NCI-H2196 treated with DMSO at 0.1 percent for 48 hours (cell line): ENCODE measurements around the gene GRM4.

Source experiments
- DNase-seq: peaks from one replicate; lab custom pipeline; 2025; ENCODE audit not compliant: unreplicated experiment; lab: John Stamatoyannopoulos, UW

GRM4 gene

DNA sequence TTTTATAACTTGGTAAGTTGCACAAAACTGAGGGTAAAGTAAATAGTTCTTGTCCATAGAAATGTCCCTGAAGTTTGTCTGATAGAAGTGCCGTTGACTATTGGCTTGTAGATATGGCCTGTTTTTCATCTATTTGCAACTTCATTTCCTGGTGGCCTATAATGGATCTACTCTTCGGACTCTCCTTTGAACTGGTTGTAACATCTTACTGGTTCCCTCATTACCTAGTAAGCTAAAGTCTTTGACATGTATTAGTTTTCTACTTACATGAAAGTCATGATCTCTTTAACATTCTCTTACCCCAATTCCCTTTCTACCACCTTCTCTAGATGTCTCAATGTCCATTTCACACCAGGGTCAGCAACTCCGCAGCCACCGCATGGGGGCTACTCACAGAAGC lies 146.3 kb downstream of the GRM4 start:
- DNase-seq = no peak

DNA sequence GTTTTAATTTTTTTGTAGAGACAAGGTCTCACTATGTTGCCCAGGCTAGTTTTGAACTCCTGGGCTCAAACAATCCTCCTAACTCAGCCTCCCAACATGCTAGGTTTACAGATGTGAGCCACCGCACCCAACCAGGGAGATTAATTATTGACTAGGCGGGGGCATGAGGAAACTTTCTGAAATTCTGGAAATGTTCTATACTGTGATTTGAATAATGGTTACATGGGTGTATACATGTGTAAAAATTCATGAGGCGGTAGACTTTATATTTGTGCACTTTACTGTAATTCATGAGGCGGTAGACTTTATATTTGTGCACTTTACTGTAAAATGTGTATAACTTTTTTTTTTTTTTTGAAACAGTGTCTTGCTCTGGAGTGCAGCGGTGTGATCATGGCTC lies 147.2 kb downstream of the GRM4 start:
- DNase-seq = no peak

DNA sequence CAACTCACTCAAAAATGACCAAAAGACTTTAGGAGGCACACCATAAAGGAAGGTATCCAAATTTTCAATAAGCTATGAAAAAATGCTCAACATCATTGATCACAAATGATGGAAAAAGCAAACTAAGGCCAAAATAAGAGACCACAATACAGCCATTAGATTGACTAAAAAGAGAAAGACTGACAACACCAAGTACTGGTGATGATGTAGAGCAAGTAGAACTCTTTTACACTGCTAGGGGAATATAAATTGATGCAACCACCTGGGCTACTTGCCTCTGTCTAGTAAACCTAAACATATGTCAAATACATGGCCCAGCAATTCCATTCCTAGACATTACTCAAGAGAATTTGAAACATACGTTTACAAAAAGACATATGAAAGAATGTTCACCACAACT lies 148.6 kb downstream of the GRM4 start:
- no peak for DNase-seq

DNA sequence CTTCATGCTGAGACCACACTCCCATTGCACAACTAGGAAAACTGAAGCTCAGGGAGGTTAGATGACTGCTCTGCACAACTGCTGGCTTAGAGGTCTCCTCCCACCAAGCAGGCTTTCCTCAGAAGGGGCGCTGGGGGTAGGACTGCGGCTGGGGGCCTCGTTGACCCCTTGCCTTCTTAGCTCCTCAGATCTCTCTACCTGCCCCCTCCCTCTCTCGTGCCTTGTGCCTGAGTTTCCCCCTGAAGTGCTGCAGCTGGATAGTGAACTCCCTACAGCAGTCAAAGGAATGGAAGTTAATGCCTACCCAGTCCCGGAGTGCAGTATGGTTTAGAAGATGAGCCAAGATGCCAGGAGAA lies 149.8 kb downstream of the GRM4 start:
- no peak for DNase-seq

DNA sequence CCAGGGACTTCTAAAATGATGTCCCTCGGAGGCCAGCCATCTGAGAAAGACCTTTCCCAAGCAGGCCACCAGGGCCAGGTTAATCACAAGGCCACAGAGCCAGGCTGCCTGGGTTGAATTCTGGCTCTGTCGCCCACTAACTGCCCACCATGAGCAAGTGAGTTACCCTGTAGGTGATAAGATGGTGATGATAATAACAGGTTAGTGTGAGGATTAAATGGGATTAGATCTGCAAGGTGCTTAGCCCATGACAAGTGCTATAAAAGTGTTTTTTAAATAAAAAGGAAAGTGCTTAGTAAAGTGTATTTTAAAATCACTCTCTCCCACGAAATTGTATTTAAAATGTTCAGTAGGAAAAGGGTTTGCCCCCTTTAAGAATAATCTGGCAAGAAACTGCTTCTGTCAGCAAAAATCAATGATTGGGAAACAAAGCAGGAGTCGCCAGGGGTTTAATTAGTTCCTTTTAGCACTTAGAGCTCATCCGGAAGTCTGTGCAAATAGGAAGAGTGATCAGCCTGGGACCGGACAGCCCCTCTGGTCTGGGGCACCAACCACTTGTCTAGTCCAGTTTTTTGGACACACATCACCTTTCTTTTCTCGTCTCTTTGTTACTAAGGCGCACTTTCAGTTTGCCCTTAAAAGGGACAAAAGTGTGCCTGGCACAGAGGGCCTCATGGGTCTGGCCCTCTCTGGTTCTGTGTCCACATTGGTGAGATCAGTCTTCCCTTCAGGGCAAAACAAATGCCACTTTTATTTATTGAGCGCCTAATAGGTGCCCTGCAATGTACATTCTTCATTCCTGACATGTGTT lies 150.4 kb downstream of the GRM4 start:
- no peak for DNase-seq

DNA sequence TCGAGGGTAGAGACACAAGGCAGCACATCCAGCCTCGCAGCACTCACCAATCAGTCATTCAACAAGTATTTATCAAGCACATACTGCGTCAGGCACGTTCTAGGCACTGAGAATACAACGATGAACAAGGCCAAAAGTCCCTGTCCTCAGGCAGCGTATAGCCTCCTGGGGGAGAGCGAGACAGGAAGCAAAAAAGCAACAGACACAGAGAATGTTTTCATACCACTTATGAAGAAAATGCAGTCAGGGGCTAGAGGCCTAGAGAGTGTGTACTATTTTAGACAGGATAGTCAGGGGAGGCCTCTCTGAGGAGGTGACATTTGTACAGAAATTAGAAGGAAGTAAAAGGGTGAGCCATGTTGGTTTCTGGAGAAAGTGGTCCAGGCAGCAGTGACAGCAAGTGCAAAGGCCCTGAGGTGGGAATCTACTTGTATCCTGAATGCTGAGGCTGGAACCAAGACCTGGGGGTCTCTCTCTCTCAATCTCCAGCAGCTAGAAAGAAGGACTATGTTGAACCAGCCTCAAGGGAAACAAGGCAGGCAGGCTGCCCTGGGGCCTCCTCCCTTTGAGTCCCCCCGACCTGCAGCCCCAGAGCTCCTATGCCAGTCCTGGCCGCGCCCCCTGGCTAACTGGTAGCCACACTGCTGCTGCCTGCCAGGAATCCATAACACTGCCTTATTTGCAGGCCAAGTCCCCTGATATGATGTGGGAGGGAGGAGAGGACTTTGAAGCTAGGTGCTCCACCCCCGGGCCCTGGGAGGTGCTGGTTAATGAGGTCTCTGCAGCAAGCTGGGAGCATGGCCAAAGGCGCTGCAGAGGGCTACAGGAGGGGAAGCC lies 151.2 kb downstream of the GRM4 start:
- peak; percentile 20 for DNase-seq

DNA sequence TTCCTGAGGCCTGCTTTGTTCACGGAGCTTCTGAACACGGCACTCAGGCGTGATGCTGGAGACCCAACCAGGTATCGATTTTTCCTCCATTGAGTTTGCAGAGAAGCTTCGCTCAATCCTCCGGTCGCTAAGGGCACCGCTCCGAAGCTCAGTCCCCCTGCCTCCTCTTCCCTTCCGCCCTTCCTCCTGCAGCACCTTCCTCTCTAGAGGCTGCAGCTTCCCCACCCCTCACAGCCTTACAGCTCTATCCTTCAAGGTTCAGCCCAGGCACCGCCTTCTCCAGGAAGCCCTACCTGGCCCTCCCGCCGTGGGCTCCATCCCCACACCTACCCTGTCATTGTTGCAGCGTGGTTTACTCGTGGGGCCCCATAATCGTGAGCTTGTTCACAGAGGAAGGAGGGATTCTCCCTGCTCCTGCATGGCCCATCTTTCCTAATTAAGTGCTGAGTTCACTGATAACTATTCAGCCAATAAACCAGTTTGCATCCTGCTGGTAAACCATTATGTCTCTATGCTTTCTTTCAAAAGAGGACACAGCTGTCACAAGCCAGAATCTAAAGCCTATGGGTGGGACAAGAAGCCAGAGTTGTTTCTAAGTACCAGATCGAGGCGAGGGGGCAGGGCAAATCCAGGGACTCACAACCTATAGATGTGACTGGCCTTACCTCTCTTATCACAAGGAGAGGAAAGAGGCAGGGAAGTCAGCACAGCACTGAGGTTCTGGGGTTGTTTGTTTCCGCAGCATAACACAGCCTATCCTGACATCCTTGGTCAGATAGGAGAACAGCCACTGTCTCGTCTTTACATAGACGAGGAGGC lies 152.0 kb downstream of the GRM4 start:
- no peak for DNase-seq

DNA sequence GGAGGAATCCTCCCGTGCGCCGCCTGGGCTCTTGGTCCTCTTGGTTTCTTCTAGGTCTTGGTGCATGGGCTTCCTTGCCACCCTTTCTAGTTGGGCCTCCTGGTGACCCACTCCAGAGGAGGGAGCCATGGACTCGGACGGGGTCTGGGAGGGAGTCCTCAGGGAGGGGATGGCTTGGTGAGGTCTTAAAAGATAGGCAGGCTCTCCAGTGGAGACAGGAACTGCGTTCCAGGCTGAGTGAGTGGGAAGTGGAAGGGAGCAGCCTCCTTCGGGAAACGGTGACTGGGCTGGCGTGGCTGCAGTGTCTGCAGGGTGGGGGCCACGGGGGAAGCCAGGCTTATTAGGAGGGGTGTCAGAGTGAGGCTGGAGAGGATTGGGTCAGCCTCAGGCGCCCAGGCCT lies 152.8 kb downstream of the GRM4 start:
- no peak for DNase-seq

DNA sequence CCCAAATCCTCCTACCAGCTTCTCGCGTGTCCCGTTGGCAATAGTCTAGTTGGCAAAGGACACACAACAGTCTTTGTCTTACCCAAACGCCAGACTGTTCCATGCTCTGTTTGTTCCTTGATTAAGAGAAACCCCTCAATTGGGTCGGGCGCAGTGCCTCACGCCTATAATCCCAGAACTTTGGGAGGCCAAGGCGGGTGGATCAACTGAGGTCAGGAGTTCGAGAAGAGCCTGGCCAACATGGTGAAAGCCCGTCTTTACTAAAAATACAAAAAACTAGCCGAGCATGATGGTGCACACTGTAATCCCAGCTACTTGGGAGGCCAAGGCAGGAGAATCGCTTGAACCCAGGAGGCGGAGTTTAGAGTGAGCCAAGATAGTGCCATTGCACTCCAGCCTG lies 153.7 kb downstream of the GRM4 start:
- DNase-seq = no peak

DNA sequence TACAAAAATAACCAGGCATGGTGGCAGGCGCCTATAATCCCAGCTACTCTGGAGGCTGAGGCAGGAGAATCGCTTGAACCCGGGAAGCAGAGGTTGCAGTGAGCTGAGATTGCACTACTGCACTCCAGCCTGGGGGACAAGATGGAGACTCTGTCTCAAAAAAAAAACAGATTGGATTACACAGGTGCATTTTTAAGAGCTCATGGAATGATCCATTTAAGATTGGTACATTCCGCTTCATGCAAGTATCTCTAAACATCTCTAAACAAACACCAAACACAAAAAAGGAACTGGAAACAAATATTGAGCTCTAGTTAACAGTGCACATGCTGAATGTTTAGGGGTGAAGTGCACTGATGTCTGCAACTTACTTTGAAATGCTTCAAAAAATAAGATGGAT lies 154.3 kb downstream of the GRM4 start:
- no peak for DNase-seq

DNA sequence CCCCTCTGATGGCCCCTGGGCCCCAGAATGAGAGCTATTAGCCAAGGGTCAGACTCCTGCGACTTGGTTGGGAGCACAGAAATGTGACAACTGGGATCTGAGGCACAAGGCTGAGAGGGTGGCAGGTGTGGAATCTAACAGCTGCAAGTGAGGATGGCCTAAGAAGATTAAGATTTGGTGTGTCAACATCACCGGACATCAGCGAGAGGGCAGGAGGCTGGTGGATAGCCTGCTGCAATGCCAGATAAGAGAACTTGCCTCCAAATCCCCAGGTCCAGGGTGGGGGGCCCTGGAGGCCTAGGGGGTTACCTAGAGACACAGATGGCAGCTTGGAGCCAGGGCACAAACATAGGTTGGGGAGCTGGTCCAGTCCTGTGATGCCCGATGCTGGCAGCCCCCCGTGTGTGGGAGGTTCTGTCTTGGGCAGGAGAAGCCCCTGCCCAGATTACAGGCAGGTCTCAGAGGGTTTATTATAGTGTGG lies 155.8 kb downstream of the GRM4 start:
- DNase-seq = no peak

DNA sequence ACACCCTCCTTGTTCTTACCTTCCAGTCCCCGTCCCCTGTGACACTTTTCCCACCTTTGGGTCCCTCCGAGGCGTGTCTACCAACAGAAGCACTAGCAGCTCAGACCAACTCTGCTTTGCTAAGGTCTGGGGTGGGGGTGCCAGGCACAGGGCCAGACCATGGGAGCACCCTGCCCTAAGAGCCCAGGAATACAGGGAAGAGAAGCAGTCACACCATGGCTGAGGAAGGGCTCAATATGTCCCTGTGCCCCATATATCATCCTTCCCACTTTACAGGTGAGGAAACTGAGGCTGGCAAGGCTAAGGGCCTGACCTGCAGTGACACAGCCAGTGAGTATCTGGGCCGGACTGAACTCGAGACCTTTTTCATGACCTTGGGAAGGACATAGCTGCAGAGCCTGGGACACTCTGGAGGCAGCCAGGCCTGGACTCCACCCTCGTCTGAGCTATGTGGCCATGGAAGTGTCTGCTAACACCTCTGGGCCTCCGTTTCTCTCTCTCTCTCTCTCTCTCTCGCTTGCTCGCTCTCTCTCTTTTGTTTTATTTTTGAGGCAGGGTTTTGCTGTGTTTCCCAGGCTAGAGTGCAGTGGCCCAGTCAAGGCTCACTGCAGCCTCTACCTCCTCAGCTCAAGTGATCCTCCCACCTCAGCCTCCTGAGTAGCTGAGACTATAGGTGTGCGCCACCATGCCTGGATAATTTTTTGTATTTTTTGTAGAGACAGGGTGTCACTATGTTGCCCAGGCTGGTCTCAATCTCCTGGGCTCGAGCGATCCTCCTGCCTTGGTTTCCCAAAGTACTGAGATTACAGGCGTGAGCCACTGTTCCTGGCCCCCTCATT lies 156.7 kb downstream of the GRM4 start:
- no peak for DNase-seq

DNA sequence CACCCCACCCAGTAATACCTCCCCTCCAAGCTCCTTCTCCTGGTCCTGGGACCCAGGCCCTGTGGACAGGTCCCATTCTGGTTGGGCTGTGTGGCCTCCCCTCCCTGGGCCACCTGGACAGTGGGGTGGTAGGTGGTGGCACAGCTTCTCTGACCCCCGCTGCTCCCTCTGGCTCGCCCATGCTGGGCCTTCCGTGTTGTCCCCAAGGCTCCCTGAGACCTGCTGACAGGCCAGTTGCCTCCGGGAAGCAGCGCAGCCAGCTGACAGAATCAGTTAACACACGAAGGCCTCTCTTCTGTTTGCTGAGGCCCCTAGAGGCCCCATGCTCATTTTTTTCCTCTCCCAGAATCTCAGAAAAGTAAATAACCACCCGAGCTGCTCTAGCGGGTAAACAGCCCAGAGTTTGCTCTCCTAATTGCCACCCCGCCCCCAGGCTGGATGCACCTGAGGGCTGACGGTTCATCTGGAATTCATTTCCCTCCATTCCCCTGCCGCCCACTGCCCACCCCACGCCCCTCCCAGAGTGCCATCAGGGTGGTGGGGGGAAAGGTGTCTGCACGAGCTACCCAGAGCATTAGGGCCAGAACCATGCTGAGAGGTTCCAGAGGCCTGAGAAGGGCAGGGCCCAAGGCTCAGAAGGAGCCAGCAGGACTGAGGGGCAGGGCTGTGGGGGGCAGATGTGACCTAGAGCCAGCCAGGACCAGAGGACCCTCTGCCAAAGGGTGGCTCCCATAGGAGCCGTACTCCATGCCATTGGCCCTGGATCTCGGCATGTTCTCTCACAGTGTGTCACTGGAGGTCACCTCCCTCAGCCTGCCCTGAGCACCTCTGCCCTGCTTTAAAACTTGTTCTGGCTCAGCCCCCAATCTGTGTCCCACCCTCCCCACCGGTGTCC lies 157.5 kb downstream of the GRM4 start:
- DNase-seq = peak; percentile 28

DNA sequence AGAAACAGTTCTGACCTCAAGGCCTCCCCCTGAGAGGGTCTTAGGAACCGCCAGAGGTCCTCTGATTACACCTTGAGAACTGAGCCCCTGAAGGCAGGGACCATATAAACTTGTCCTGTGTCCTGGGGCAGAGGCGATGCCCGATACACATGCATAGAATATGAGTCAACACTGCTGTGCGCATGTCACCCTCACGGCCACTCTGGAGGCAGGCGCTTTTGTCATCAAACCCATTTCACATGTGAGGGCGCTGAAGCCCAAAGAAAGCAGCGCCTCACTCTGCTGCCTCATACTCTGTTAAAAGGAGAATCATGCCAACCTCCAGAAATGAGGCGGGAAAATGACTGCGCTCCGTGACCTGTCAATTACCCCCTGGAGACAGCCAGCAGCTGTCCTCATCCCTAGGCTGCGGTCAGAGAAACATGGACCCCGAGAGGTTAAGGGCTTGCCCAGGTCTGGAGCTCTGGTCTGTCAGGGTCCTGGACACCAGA lies 158.3 kb downstream of the GRM4 start:
- no peak for DNase-seq

DNA sequence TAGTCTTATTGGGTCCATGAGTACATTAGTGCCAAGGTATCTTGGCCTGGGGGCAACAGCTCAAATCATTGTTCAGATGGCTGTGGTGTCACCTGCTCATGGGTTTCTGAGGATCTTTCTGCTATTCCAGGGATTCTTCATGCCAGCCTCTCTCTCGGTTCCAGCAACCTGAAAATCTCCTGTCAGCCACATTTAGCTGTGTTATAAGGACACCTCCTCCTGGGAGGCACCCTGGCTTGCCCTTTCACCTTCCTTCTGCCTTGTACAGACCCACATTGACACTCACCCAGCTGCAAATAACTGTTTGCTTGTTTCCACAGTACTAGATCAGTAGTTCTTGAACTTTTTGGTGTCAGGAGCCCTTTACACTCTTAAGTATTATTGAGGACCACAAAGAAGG lies 159.9 kb downstream of the GRM4 start:
- DNase-seq = no peak

DNA sequence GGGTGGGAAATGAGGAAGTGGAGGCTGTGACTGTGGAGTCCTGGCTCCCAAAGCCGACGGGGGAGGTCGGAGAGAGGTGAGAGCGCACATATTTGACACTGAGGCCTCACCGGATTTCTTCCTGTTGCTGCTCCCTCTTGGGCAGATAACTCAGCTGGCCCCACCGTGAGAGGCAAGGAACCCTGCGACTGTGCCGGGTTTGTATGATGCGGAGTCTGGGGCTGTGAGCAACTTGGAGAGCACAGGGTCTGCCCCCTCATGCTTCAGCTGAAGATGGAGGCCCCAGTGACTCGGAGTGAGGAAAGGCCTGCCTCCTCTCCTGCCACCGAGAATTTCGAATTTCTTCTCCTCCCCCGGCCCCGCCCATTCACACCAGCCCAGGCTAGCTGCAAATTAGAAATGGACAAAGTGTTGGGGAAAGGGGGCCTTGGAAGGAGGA lies 160.6 kb downstream of the GRM4 start:
- no peak for DNase-seq

DNA sequence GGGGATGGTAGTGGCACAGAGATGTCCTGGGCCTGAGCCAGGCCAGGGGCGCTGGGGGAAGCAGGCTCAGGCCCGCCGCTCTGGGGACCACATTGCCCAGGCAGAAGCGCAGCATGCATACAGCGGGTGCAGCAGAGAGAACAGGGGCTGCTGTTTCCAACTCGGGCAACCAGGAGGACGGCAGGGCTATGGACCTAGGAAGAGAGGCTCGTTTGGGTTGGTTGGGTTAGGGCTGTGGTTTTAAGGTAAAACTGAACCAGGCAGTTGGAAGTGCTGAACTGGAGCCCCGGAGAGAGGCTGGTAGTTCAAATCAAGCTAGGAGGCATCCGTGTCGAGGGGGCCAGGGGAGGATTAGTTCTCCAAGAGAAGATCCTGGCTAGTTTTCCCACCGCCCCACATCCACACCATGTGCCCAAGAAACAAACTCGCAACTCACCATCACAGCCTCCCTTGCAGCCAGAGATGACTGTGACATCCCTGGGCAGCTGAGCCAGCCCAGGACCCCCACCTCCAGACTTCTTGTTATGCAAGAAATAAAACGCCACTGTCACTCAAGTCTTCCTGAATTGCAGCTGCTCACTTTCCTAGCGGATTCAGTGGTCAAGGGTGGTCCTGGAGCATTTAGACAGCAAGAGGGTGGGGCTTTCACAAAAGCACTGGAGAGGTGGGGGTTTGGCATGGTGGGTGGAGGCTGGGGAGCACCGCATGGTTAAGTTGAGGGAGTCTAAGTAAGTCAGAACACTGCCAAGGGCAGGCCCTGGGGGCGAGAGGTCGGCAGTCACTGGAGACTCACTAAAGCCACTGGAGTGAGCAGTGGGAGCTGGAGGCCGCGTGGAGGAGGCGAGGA lies 161.2 kb downstream of the GRM4 start:
- no peak for DNase-seq

DNA sequence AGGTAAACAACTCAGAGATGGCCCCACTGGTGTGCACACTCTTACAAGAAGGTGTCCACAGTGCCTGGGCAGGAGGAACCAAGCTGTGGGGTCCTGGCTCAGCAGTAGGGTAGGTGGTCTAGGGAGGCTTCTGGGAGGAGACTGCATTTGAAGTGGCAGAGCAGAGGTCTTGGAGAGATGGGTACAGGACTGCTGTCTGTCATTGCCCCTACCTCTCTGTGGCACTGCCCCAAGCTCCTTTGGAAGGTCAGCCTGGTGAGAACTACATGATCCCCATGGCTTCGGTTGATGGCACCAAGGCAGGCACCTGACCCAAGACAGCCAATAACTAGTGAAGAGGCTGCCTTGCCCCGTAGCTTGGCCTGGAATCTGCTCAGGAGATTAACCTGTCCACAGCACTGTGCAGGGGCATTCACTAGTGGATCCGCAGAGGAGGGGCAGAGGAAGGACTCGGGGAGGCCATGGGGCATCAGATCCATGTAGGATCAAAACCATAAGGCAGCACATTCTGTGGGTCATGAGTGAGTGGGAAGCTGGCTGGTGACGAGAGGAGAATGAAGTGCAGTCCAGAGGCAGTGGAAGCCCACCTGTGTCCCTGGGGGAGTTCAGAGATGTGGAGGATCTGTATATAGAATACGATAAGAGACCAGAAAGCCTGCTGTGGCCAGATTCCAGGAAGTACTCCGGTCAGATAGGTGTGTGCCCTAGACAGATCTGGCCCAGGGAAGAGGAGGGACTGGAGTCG lies 162.0 kb downstream of the GRM4 start:
- no peak for DNase-seq
